Psoas muscle (tissue), 8 donors: ENCODE data around the gene LDLRAD4. TPM values are rescaled to one million over a fixed set of nuclear protein-coding genes. Genes with fewer than 3 reads are reported as not detected.

Experiments used
- ATAC-seq, 4 donors: fragments of 200-7000 bp; cut with Tn5 transposase; one replicate each; pipeline ENCODE4 v1.9.1; 2020; ENCODE audit warnings: moderate library complexity in 3 of 4, mild to moderate bottlenecking in 2 of 4
- DNase-seq, 2 donors: peaks; one replicate each; pipeline ENCODE4 v3.0.0-alpha.2; 2020
- H3K27ac ChIP-seq: fragments of 200-600 bp; one replicate; pipeline ENCODE4 v1.8.0; 2022
- H3K27me3 ChIP-seq, 3 donors: fragments of 200-600 bp in 1 of 3; one replicate each; pipeline versions ENCODE4 v1.6.1 to v1.8.0; 2013 to 2022; ENCODE audit warnings: low read length in 2 of 3, mild to moderate bottlenecking in 2 of 3, moderate library complexity in 1 of 3; ENCODE audit not compliant: insufficient read depth in 3 of 3
- H3K36me3 ChIP-seq, 2 donors: fragments of 200-600 bp in 1 of 2; one replicate each; pipeline versions ENCODE4 v1.6.1 to v1.8.0; 2013 to 2022; ENCODE audit warnings: low read depth in 1 of 2, mild to moderate bottlenecking in 1 of 2, moderate library complexity in 1 of 2; ENCODE audit not compliant: insufficient read depth in 1 of 2
- H3K4me1 ChIP-seq: fragments of 200-600 bp; one replicate; pipeline ENCODE4 v1.8.0; 2022
- H3K4me3 ChIP-seq: fragments of 200-600 bp; one replicate; pipeline ENCODE4 v1.8.0; 2022; ENCODE audit warnings: mild to moderate bottlenecking
- H3K9me3 ChIP-seq: fragments of 200-600 bp; one replicate; pipeline ENCODE4 v1.8.0; 2022
- CTCF ChIP-seq: fragments of 200-600 bp; IDR thresholded peaks from one replicate; pipeline ENCODE4 v1.8.0; 2022; ENCODE audit warnings: antibody characterized with exemption
- WGBS, 3 donors: extraction: QIAGEN DNeasy Blood & Tissue Kit; methylation state at CpG; one replicate each; pipeline versions ENCODE4 v1.1.6 to v1.1.7; 2013; 5-methylcytosine and 5-hydroxymethylcytosine counted together
- intact Hi-C, 2 donors: fragments of 100-400 bp; cut with DNase I; formaldehyde crosslinking; loops; one replicate each; pipeline versions ENCODE4 v1.11.0 to v1.14.2; 2022
- polyA plus RNA-seq, 3 donors: library from polyadenylated mRNA; stranded (reverse); fragments of 200-250 nt; gene quantifications; one replicate each; pipeline ENCODE4 v1.2.3, GENCODE V29; 2013
- total RNA-seq, 4 donors: library from RNA; stranded (reverse); fragmentation: NEBNext Ultra II Directional in 2 of 4; extraction: Animal tissue kit (Norgen Biotek cat#: 25700) in 2 of 4; gene quantifications; one replicate each; pipeline versions ENCODE4 v1.2.1 to v1.2.4, GENCODE V29; 2021 to 2023
- donor health status: healthy with polysubstance abuse.
- donor health status: DM: no; HTN: no; CAD: no; lungs with moderate emphysema.
- donor health status: Bipolar disorder and iron deficiency.
- donor health status: healthy.
- donor health status: DM: yes; HTN: yes; CAD: no.
- donor health status: DM: no; HTN: no; CAD: no.
- donor health status: DM: no; HTN: no; CAD: no.
- donor health status: DM: yes; HTN: yes; CAD: no.

Gene LDLRAD4
- total and polyA plus RNA-seq, 7 donors = 1.8 to 13.9 (median 3.8) TPM

- DNase-seq (no peak), ATAC-seq (no peak)
- WGBS, 3 donors = 89 to 96% (median 92%) methylated on average over 12 of the region's 12 CpGs
- H3K4me1 ChIP-seq = peaks cover 34% of the 10 kb centered on the region
- intact Hi-C loops = loop anchor here in 1 of 2 donors (5.0 to 10.0 kb wide), 4 partner anchors 43 to 240 kb away; partner anchors contain the start of gene LDLRAD4
- no peak overlapping the region for H3K4me3 ChIP-seq
- H3K27ac ChIP-seq = no peak overlapping the region
- no peaks in the 10 kb centered on the region for H3K27me3 ChIP-seq
- no peaks in the 10 kb centered on the region for H3K9me3 ChIP-seq
- H3K36me3 ChIP-seq = no peaks in the 10 kb centered on the region
- TF ChIP-seq CTCF = no peak
Observed at GRCh38 chr18:13454363-13455150, 236.0 kb downstream of the LDLRAD4 start.

- no peak overlapping the region for H3K4me3 ChIP-seq
- no peak overlapping the region for H3K27ac ChIP-seq
- intact Hi-C loops = loop anchor here in 1 of 2 donors (5.0 to 10.0 kb wide), 3 partner anchors 77 to 241 kb away; partner anchors contain the start of gene LDLRAD4
- DNase-seq (no peak), ATAC-seq (peak in 2 of 4 donors; percentile 20 to 32)
- H3K27me3 ChIP-seq = no peaks in the 10 kb centered on the region
- WGBS, 3 donors = 42 to 52% (median 43%) methylated on average over 6 of the region's 6 CpGs
- H3K36me3 ChIP-seq = no peaks in the 10 kb centered on the region
- H3K4me1 ChIP-seq = peaks cover 28% of the 10 kb centered on the region
- no peaks in the 10 kb centered on the region for H3K9me3 ChIP-seq
- no peak for TF ChIP-seq CTCF
Observed at GRCh38 chr18:13455471-13455870, 236.9 kb downstream of the LDLRAD4 start.

- H3K4me3 ChIP-seq = no peak overlapping the region
- no peak for DNase-seq
- peak in 3 of 4 donors; percentile 72 to 81 (median 79) for ATAC-seq
- H3K27me3 ChIP-seq = no peaks in the 10 kb centered on the region
- no peaks in the 10 kb centered on the region for H3K36me3 ChIP-seq
- intact Hi-C loops = loop anchor here in 1 of 2 donors (5.0 to 10.0 kb wide), 3 partner anchors 76 to 241 kb away; partner anchors contain the start of gene LDLRAD4
- 62 to 81% (median 68%) methylated on average over 19 of the region's 19 CpGs for WGBS, 3 donors
- no peaks in the 10 kb centered on the region for H3K9me3 ChIP-seq
- no peak overlapping the region for H3K27ac ChIP-seq
- TF ChIP-seq CTCF = no peak
- H3K4me1 ChIP-seq = peaks cover 23% of the 10 kb centered on the region
Observed at GRCh38 chr18:13455960-13456481, 237.5 kb downstream of the LDLRAD4 start.

- H3K9me3 ChIP-seq = no peaks in the 10 kb centered on the region
- H3K36me3 ChIP-seq = no peaks in the 10 kb centered on the region
- H3K27ac ChIP-seq = no peak overlapping the region
- H3K4me3 ChIP-seq = no peak overlapping the region
- H3K27me3 ChIP-seq = no peaks in the 10 kb centered on the region
- no peak for ATAC-seq
- intact Hi-C loops = loop anchor here in 1 of 2 donors (5.0 to 10.0 kb wide), 3 partner anchors 75 to 242 kb away; partner anchors contain the start of gene LDLRAD4
- no peak for DNase-seq
- 79 to 89% (median 85%) methylated on average over 3 of the region's 3 CpGs for WGBS, 3 donors
- TF ChIP-seq CTCF = no peak
- peaks cover 15% of the 10 kb centered on the region for H3K4me1 ChIP-seq
Observed at GRCh38 chr18:13456736-13457271, 238.2 kb downstream of the LDLRAD4 start.
